ENCODE data around the gene MTREX. TPM values are rescaled to one million over a fixed set of nuclear protein-coding genes. Genes with fewer than 3 reads are reported as not detected.

The MTREX gene
- polyA plus RNA-seq, 3 donors: 10.2 to 14.4 (median 12.2) TPM

GRCh38 chr5:55377810-55378209, 70.0 kb downstream of the MTREX start:
- Histone ChIP-seq H3K9ac (ENCODE audit: insufficient read depth, low read length, poor library complexity, severe bottlenecking) (no peak overlapping the region), H2AFZ (ENCODE audit: insufficient read depth, low read depth, low read length, poor library complexity, severe bottlenecking) (no peak overlapping the region), H3K4me2 (replicated peaks; ENCODE audit: extremely low read depth, low read length, poor library complexity, severe bottlenecking) (no peak overlapping the region), H3K9me3 (replicated peaks in 1 of 2; ENCODE audit: control insufficient read depth in 1 of 2, insufficient read depth in 1 of 2, low read length in 2 of 2) (peaks cover 6 to 9% of the 10 kb centered on the region in 2 donors), H3K4me1 (ENCODE audit: control insufficient read depth in 1 of 2, insufficient read depth in 2 of 2, low read length in 2 of 2) (no peaks in the 10 kb centered on the region), H3K79me2 (ENCODE audit: insufficient read depth, low read length) (no peaks in the 10 kb centered on the region), H3K36me3 (replicated peaks in 1 of 2; ENCODE audit: control insufficient read depth in 1 of 2, insufficient read depth in 2 of 2, low read length in 2 of 2) (peaks cover 52 to 88% of the 10 kb centered on the region in 2 donors), H4K20me1 (ENCODE audit: insufficient read depth, low read length) (no peaks in the 10 kb centered on the region), H3K27ac (ENCODE audit: low read depth in 1 of 2, low read length in 2 of 2) (no peak overlapping the region), H3K4me3 (replicated peaks in 1 of 3; ENCODE audit: low read depth in 2 of 3, low read length in 3 of 3) (no peak overlapping the region), H3K27me3 (ENCODE audit: control insufficient read depth in 2 of 2, insufficient read depth in 2 of 2, low read length in 2 of 2) (no peaks in the 10 kb centered on the region)
- Mint-ChIP-seq H3K9me3 (peaks cover 7 to 13% (median 8%) of the 10 kb centered on the region in 7 donors), H3K27me3 (ENCODE audit: low read depth in 3 of 3) (peaks cover 0 to 2% (median 0%) of the 10 kb centered on the region in 3 donors), H3K4me3 (no peak overlapping the region), H3K4me1 (no peaks in the 10 kb centered on the region), H3K36me3 (peaks cover 62 to 70% of the 10 kb centered on the region in 2 donors), H3K27ac (no peak overlapping the region)
- no peak for DNase-seq
- WGBS (ENCODE audit: insufficient coverage): no CpG with 5 or more reads among the region's 1 CpG
- no peak for TF ChIP-seq CTCF (IDR thresholded peaks at IDR 0.05)
- intact Hi-C loops (cut with micrococcal nuclease): no loop called here

GRCh38 chr5:55383254-55383653, 75.5 kb downstream of the MTREX start:
- H3K27ac ChIP-seq (ENCODE audit: low read depth in 1 of 2, low read length in 2 of 2): no peak overlapping the region
- no peaks in the 10 kb centered on the region for H3K79me2 ChIP-seq (ENCODE audit: insufficient read depth, low read length)
- TF ChIP-seq CTCF (IDR thresholded peaks at IDR 0.05): no peak
- H2AFZ ChIP-seq (ENCODE audit: insufficient read depth, low read depth, low read length, poor library complexity, severe bottlenecking): no peak overlapping the region
- peaks cover 2% of the 10 kb centered on the region for H4K20me1 ChIP-seq (ENCODE audit: insufficient read depth, low read length)
- H3K4me3 ChIP-seq (replicated peaks in 1 of 3; ENCODE audit: low read depth in 2 of 3, low read length in 3 of 3): no peak overlapping the region
- no peaks in the 10 kb centered on the region for H3K4me1 Mint-ChIP-seq
- peaks cover 7 to 11% of the 10 kb centered on the region in 2 donors for H3K9me3 ChIP-seq (replicated peaks in 1 of 2; ENCODE audit: control insufficient read depth in 1 of 2, insufficient read depth in 1 of 2, low read length in 2 of 2)
- H3K36me3 ChIP-seq (replicated peaks in 1 of 2; ENCODE audit: control insufficient read depth in 1 of 2, insufficient read depth in 2 of 2, low read length in 2 of 2): peaks cover 72 to 93% of the 10 kb centered on the region in 2 donors
- no peak overlapping the region for H3K27ac Mint-ChIP-seq
- H3K9ac ChIP-seq (ENCODE audit: insufficient read depth, low read length, poor library complexity, severe bottlenecking): no peak overlapping the region
- DNase-seq: no peak
- H3K4me1 ChIP-seq (ENCODE audit: control insufficient read depth in 1 of 2, insufficient read depth in 2 of 2, low read length in 2 of 2): no peaks in the 10 kb centered on the region
- peaks cover 74 to 78% of the 10 kb centered on the region in 2 donors for H3K36me3 Mint-ChIP-seq
- H3K9me3 Mint-ChIP-seq: peaks cover 7 to 16% (median 9%) of the 10 kb centered on the region in 7 donors
- H3K27me3 ChIP-seq (ENCODE audit: control insufficient read depth in 2 of 2, insufficient read depth in 2 of 2, low read length in 2 of 2): no peaks in the 10 kb centered on the region
- intact Hi-C loops (cut with micrococcal nuclease): no loop called here
- H3K4me2 ChIP-seq (replicated peaks; ENCODE audit: extremely low read depth, low read length, poor library complexity, severe bottlenecking): no peak overlapping the region
- peaks cover 0 to 4% (median 0%) of the 10 kb centered on the region in 3 donors for H3K27me3 Mint-ChIP-seq (ENCODE audit: low read depth in 3 of 3)
- no peak overlapping the region for H3K4me3 Mint-ChIP-seq
